T-helper 2 cell (primary cell): ENCODE results near the gene MKRN2.
"Not testable (repeated sequence)": the region's sequence is repeated elsewhere in the genome, so short reads cannot be mapped to it uniquely, and the experiment has no call there.

Experiments
- DNase-seq, 5 experiments: peaks; one replicate each; pipeline versions ENCODE4 v3.0.0 to v3.0.0-alpha.2; 2012 to 2022
- total RNA-seq, 2 donors: gene quantifications; one replicate each; lab custom pipeline; 2026; lab: John Stamatoyannopoulos, UW

Gene MKRN2
- 66.9 to 78.9 reads per million in 2 donors for total RNA-seq

GRCh38 chr3:12556690-12557472 is at the start of gene MKRN2:
TSS of gene MKRN2 (plus strand) at chr3:12557087. CDS start at chr3:12557151, 64 bp downstream.
- peak; percentile 68 to 92 (median 75) for DNase-seq

GRCh38 chr3:12507591-12508281 is 49.2 kb upstream of the MKRN2 start:
- no peak for DNase-seq

- no peak for DNase-seq
These were observed 48.6 kb upstream of the MKRN2 start for GRCh38 chr3:12508291-12508700.

GRCh38 chr3:12509466-12509865 is 47.4 kb upstream of the MKRN2 start:
- no peak for DNase-seq

DNA sequence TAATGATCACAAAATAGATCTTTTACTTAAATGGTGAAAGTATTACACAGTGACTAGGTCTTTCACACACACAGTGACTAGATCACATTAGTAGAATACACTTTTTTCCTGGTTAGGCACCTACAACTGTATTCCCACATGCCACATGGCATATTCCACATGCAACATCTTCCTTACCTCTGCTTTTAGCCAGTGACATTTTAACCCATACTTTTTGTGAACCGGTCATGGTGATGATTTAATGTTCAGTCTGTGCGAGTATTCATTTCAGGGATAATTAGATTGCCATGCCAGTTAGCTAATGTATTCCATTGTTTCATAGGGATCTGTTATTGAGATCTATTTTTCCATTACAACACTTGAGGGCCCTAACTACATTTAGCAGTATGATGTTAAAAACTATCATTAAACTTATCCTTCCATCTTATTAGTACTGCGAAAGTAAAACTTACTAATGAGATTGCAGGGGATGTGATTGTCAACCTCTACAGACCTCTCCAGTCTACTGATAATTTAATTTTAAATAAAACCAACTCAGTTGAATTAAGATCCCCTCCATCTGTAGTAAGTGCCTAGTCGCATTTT is 44.3 kb upstream of the MKRN2 start:
- DNase-seq: no peak

DNA sequence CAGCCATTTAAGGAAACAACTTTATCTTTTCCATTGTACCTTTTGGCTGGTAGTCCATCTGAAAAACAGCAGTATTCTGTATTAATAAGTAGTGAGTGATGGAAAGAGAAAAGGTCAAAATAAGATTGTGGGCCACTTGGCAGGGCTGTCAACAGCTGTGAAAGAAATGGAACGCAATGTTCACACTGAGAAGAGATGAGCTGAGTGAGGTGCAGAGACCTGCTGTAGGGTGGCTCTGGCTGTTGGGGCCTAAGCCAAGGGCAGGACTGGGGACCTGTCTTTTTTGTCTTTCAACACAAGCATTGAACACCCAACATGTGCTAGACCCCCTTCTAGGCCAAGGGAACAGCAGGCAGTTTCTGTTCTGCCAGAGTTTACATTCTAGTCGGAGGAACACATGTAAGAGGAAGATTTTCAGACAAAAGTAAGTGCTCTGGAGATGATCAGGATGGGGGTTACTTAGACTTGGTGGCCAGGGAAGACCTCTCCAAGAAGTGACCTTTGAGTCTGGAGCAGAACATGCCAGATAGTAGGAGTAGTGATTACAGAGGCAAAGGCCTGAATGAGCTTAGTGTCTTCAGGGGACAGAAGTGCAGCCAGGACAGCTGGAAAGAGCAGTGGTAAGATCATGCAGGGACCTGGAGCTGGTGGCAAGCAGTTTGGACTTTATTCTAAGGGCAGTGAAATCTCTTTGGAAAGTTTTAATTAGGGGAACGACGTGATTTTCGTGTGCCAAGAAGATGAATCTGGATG is 43.0 kb upstream of the MKRN2 start:
- no peak for DNase-seq

DNA sequence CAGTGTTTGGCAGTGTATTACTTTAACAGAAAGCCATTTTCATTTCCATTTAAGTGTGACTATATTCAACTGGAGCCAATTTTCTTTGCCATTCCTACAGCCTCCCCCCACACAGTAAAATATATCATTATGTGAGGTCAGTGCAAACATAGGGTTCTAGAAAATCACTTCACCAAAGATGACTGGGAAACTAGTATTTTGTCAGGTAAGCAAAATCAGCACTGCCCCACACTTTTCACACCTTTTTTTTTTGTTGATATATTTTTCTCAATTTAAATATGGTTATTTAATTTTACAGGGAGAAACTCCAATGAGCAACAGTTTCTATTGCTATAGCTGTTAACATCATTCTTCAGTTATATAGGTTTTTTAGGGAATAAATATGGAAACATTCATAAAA is 41.3 kb upstream of the MKRN2 start:
- DNase-seq: no peak

DNA sequence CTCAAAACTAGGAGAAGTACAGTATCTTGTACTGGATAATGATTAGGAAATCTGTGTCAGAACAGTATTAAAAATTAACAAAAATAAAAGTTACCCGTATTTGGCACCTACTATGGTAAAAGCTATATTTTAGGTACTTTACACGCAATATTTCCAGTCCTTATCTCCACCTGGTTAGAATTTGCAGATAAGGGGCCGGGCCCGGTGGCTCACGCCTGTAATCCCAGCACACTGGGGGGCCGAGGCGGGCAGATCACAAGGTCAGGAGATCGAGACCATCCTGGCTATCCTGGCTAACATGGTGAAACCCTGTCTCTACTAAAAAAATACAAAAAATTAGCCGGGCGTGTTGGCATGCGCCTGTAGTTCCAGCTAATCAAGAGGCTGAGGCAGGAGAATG is 40.0 kb upstream of the MKRN2 start:
- DNase-seq: no peak

DNA sequence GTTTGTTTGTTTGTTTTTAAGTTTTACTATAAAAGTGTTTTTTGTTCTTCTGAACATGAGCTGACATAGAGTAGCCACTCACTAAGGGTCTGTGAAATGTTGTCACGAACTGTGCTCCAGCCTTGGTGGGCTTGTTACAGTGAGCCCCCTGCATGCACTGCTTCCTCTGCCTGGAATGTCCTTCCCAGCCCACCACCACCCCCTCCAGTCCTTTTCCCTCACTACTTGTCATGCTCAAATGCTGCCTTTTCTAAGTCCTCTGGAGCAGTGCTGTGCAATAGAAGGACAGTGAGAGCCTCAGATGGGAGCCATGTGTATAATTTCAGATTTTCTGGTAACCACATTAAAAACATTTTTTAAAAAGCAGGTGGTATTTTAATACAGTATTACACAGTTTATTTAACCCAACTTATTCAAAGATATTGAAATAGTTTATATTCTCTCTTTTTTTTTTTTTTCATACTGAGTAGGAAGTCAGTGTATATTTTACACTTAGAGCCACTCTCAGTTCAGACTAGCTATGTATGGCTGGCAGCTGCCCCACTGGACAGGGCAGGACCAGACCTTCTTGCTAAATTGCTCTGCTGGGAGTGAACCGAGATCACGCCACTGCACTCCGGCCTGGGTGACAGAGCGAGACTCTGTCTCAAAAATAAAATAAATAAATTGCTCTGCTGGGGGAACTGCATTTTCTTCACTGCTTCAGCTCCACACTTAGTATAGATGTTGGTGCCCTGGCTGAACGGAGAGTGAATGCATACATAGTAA is 38.4 kb upstream of the MKRN2 start:
- DNase-seq: no peak

DNA sequence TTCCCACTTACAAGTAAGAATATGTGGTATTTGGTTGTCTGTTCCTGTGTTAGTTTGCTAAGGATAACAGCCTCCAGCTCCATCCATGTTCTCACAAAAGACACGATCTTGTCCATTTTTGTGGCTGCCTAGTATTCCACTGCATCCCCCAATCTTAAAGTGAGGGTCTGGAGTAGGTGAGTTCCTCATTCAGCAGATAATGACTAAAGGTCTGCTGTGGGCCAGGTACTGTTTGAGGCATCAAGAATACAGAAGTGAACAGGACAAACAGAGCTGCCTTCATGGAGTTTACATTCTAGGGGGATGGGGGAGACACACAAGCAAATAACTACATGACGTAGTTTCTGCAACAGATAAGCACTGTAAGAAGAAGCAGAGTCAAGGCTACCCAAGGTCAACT is 35.9 kb upstream of the MKRN2 start:
- DNase-seq: no peak

DNA sequence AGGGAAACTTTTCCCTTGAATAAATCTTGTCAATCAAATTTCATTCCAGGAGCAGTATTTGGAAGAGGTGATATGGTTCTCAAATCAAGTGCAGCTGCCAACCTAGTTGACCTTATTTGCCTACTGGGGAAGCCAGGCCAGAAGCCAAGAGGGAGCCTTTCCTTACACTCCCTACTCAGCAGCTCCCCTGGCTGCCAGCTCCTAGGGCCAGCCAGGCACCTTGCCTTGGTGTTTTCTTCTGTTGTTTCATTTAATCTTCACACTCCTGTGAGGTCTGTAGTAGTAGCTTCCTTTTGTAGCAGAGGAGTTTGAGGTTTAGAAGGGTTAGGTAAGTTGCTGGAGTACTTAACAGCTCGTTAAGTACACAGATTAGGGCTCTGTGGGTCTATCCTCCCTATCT is 34.2 kb upstream of the MKRN2 start:
- DNase-seq: no peak

- DNase-seq: no peak
These were observed 29.1 kb upstream of the MKRN2 start for GRCh38 chr3:12527757-12528143.

DNA sequence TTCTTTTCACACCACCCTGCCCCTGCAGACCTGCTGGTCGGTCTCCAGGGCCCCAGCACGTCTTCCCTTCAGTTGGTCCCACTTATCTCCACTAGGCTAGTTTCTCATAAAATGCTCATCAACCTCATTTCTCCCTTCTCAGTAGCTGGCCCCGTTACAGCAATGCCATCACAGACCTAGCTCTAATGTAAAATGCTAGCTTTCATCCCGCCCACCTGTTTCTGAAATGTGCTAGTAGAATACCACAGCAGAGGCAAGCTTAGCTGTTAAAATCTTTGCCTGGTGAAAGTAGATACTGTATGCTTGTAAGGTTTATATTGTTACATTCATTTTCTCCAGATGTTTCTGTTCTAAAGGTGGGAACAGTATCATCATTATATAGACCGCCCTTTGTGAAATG is 24.7 kb upstream of the MKRN2 start:
- DNase-seq: no peak

DNA sequence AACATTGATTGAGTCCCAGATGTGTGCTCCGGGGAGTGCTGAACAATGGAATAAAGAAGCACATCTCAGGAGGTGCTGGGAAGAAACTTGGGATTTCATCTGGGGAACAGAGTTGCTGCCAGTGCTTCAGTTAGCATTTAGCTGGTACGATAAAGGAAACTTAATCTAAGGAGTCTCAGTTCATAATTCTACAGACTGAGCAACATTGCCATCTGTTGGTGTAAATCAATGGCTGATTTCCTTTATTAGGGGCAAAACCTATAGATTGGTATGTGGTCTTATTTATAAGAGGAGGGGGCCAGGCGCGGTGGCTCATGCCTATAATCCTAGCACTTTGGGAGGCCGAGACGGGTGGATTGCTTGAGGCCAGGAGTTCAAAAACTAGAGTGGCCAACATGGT is 20.5 kb upstream of the MKRN2 start:
- DNase-seq: no peak

DNA sequence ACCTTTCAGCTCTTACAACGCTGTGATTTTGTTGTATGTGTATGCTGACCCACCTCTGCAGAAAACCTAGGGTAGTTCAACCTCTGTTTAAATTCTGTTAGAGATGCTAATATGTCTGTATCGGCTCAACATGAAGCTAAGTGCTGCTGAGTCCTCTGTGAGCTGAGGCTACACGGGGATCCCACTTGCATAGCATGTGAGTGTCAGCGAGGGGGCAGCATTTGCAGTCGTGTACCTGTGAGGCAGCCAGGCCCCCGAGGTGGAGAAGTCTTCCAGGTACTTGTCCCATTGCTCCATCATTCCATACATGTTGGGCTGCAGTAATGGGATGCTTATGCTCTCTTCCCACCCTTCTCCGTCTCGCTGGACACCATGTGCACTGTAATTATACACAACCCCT is 15.3 kb upstream of the MKRN2 start:
- peak in 1 of 5 experiments; percentile 14 for DNase-seq

- DNase-seq: not testable (repeated sequence)
These were observed 13.4 kb upstream of the MKRN2 start for GRCh38 chr3:12543497-12543896.

DNA sequence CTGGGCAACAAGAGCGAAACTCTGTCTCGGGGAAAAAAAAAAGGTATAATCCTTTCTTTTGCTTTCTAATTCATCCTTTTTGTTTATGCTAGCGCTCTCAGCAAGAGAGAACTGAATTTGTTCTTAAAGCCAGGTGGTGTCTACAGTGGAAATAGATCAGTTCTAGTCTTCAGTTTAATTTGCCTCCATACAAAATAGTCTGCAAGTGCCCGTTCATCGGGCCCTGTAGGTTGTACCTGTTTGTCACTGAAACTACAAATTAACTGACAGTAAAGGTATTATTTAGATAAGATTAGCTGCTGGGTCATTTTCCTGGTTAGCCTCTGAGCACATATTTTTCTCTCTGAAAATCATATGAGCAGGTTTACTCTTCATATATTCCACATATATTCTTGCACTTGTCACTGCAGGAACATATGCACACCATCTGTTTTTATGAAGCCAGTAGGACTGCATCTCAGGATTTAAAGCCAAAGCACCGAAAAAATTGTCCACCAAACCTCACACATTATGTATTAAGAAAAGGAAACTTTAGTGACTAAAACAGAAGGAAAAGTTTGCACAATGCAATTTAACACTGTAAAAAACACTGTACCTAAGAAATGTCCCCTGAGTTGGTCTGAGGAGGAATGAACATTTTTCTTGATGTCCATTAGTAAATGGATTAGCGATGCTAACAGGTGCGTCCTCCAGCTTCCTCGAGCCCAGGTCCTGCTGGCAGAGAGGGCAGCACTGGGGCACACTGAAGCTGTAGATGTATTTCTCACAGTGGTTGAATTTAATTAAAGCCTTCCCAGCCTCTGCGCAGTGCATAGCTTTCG is 12.0 kb upstream of the MKRN2 start:
- DNase-seq: no peak

DNA sequence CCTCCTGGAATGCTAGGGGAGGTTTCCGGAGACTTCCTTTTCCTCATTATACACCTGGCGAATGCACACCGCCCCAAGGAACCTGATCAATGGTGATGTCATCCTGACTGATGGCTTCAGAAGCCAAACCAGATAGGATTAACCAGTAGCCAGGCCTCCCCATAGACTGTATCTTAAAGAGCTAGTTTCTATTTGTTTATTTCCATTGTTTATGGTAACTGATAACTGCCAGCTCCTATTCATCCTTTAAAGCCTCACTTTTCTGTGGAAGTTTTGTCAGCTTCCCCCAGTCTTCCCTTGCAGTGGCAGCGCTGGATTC is 11.5 kb upstream of the MKRN2 start, which contains the start of gene MKRN2OS:
MKRN2OS (minus strand) TSS at position 27 of the 319 bp plus-strand sequence. CDS start 35 bp downstream, outside the sequence.
- no peak for DNase-seq

DNA sequence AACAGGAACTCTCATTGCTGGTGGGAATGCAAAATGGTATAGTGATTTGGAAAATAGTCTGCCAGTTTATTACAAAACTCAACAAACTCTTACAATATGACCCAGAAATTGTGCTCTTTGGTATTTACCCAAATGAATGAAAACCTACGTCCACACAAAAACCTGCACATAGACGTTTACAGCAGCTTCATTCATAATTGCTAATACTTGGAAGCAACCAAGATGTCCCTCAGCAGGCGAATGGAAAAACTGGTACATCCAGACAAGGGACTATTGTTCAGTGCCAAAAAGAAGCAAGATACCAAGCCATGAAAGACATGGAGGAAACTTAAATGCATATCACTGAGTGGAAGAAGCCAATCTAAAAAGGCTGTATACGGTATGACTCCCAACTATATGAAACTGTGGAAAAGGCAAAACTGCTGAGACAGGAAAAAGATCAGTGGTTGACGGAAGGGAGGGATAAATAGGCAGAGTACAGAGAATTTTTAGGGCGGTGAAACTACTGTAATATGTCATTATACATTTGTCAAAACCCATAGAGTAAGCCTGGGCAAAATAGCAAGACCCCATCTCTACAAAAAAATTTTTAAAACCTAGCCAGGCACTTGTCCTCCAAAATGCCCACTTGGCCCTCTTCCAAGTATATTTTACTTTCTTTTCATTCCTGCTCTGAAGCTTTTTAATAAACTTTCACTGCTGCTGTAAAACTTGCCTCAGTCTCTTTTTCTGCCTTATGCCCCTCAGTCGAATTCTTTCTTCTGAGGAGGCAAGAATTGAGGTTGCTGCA is 6.7 kb upstream of the MKRN2 start:
- DNase-seq: no peak

GRCh38 chr3:12553921-12554391 is 2.9 kb upstream of the MKRN2 start:
- DNase-seq: peak in 1 of 5 experiments; percentile 16
